WTC11 (cell line): ENCODE measurements around the gene TEX9. TPM values are rescaled to one million over a fixed set of nuclear protein-coding genes. Genes with fewer than 3 reads are reported as not detected.
"Not testable (repeated sequence)": the region's sequence is repeated elsewhere in the genome, so short reads cannot be mapped to it uniquely, and the experiment has no call there.

Experiments
- ATAC-seq: fragments of 200-7000 bp; cut with Tn5 transposase; 2 replicates; pipeline ENCODE4 v1.10.0; 2021; ENCODE audit warnings: mild to moderate bottlenecking, moderate library complexity
- CTCF ChIA-PET: fragments of 300-600 bp; sonication (Branson Sonifier 250); formaldehyde crosslinking; loops from one replicate; lab custom pipeline; 2021; ENCODE audit warnings: antibody characterized with exemption; lab: Charles Lee
- POLR2A ChIA-PET: fragments of 350-600 bp; sonication (Branson Sonifier 250); formaldehyde crosslinking; loops from one replicate; lab custom pipeline; 2021; ENCODE audit warnings: antibody characterized with exemption; lab: Charles Lee
- DNase-seq: peaks from one replicate; pipeline ENCODE4 v3.0.0; 2021; ENCODE audit warnings: low spot score
- H3K27ac Mint-ChIP-seq: 2 replicates; pipeline ENCODE4 v1.8.0; 2021; ENCODE audit warnings: mixed read lengths
- H3K27me3 Mint-ChIP-seq: 2 replicates; pipeline ENCODE4 v1.8.0; 2021; ENCODE audit warnings: low read depth, mild to moderate bottlenecking, moderate library complexity, mixed read lengths
- H3K36me3 Mint-ChIP-seq: 2 replicates; pipeline ENCODE4 v1.8.0; 2021; ENCODE audit warnings: mixed read lengths
- H3K4me1 Mint-ChIP-seq: 2 replicates; pipeline ENCODE4 v1.8.0; 2022; ENCODE audit warnings: mixed read lengths
- H3K4me3 Mint-ChIP-seq: 2 replicates; pipeline ENCODE4 v1.8.0; 2021; ENCODE audit warnings: mild to moderate bottlenecking, moderate library complexity, mixed read lengths
- H3K9me3 Mint-ChIP-seq: 2 replicates; pipeline ENCODE4 v1.8.0; 2021; ENCODE audit warnings: mixed read lengths
- ATF1 ChIP-seq: sonication (generic); formaldehyde crosslinking; IDR thresholded peaks from 2 replicates; pipeline ENCODE4 v1.8.1; 2023; ENCODE audit warnings: mild to moderate bottlenecking, moderate library complexity, missing genetic modification reagents
- CBFB ChIP-seq: sonication (generic); formaldehyde crosslinking; IDR thresholded peaks from 2 replicates; pipeline ENCODE4 v1.8.1; 2022; ENCODE audit warnings: mild to moderate bottlenecking, low read depth, missing genetic modification reagents
- CREB1 ChIP-seq: sonication (generic); formaldehyde crosslinking; IDR thresholded peaks from 2 replicates; pipeline ENCODE4 v1.8.0; 2023; ENCODE audit warnings: mild to moderate bottlenecking, missing genetic modification reagents
- FOXJ3 ChIP-seq: sonication (generic); formaldehyde crosslinking; IDR thresholded peaks from 2 replicates; pipeline ENCODE4 v1.9.0; 2021; ENCODE audit warnings: missing genetic modification reagents, mild to moderate bottlenecking, borderline replicate concordance
- FOXK1 ChIP-seq: sonication (generic); formaldehyde crosslinking; IDR thresholded peaks from 2 replicates; pipeline ENCODE4 v1.8.0; 2022; ENCODE audit warnings: mild to moderate bottlenecking, moderate library complexity, missing genetic modification reagents
- HMGA2 ChIP-seq: fragments of 250-450 bp; sonication (Bioruptor Pico); IDR thresholded peaks from 2 replicates; pipeline ENCODE4 v1.4.0; 2021; ENCODE audit warnings: mild to moderate bottlenecking, moderate library complexity
- IRF2 ChIP-seq: sonication (generic); formaldehyde crosslinking; IDR thresholded peaks from 2 replicates; pipeline ENCODE4 v1.8.0; 2022; ENCODE audit warnings: low read depth, missing genetic modification reagents, borderline replicate concordance
- SMAD3 ChIP-seq: sonication (generic); formaldehyde crosslinking; IDR thresholded peaks from 2 replicates; pipeline ENCODE4 v1.8.0; 2022; ENCODE audit warnings: missing genetic modification reagents, mild to moderate bottlenecking, borderline replicate concordance
- SMAD4 ChIP-seq: sonication (generic); formaldehyde crosslinking; IDR thresholded peaks from 2 replicates; pipeline ENCODE4 v1.8.0; 2022; ENCODE audit warnings: mild to moderate bottlenecking, missing genetic modification reagents
- SOX15 ChIP-seq: fragments of 250-450 bp; sonication (Bioruptor Pico); IDR thresholded peaks from 2 replicates; pipeline ENCODE4 v1.9.0; 2021; ENCODE audit warnings: mild to moderate bottlenecking
- TEAD4 ChIP-seq: sonication (generic); formaldehyde crosslinking; IDR thresholded peaks from 2 replicates; pipeline ENCODE4 v1.8.0; 2022; ENCODE audit warnings: mild to moderate bottlenecking, missing genetic modification reagents
- ZBTB21 ChIP-seq: sonication (generic); formaldehyde crosslinking; IDR thresholded peaks from 2 replicates; pipeline ENCODE4 v1.8.1; 2023; ENCODE audit warnings: mild to moderate bottlenecking, missing genetic modification reagents, borderline replicate concordance
- ZNF416 ChIP-seq: fragments of 250-450 bp; sonication (Bioruptor Pico); IDR thresholded peaks from 2 replicates; pipeline ENCODE4 v1.9.0; 2021; ENCODE audit warnings: mild to moderate bottlenecking, inconsistent platforms
- total RNA-seq: library from RNA; stranded (reverse); gene quantifications from 3 replicates; pipeline ENCODE4 v1.2.3, GENCODE V29; 2021
- TF ChIP-seq, protein P1 (sequence below): sonication (generic); formaldehyde crosslinking; IDR thresholded peaks from 2 replicates; pipeline ENCODE4 v1.8.0; 2023; ENCODE audit warnings: missing genetic modification reagents, mild to moderate bottlenecking, borderline replicate concordance
- TF ChIP-seq, protein P2 (sequence below): fragments of 250-450 bp; sonication (Bioruptor Pico); IDR thresholded peaks from 2 replicates; pipeline ENCODE4 v1.9.0; 2021; ENCODE audit warnings: moderate library complexity, mild to moderate bottlenecking, inconsistent platforms, borderline replicate concordance
- TF ChIP-seq, protein P3 (sequence below): sonication (generic); formaldehyde crosslinking; IDR thresholded peaks from 2 replicates; pipeline ENCODE4 v1.8.0; 2022; ENCODE audit warnings: missing genetic modification reagents
- TF ChIP-seq, protein P4 (sequence below): sonication (generic); formaldehyde crosslinking; IDR thresholded peaks from 2 replicates; pipeline ENCODE4 v1.8.0; 2022; ENCODE audit warnings: mild to moderate bottlenecking, missing genetic modification reagents

The TEX9 gene
- total RNA-seq, 1 experiment from 2014 or later, result 12.2 TPM

DNA sequence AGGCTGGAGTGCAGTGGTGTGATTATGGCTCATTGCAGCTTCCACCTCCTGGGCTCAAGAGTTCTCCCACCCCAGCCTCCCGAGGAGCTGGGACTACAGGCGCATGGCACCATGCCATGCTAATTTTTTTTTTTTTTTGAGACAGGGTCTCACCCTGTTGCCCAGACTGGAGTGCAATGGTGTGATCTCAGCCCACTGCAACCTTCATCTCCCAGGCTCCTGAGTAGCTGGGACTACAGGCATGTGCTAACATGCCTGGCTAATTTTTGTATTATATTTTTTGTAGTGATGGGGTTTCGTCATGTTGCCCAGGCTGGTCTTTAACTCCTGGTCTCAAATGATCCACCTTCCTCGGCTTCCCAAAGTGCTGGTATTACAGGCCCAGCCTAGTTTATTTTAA is 4.0 kb downstream of the TEX9 start (continued):
- TF ChIP-seq, protein P1, sequence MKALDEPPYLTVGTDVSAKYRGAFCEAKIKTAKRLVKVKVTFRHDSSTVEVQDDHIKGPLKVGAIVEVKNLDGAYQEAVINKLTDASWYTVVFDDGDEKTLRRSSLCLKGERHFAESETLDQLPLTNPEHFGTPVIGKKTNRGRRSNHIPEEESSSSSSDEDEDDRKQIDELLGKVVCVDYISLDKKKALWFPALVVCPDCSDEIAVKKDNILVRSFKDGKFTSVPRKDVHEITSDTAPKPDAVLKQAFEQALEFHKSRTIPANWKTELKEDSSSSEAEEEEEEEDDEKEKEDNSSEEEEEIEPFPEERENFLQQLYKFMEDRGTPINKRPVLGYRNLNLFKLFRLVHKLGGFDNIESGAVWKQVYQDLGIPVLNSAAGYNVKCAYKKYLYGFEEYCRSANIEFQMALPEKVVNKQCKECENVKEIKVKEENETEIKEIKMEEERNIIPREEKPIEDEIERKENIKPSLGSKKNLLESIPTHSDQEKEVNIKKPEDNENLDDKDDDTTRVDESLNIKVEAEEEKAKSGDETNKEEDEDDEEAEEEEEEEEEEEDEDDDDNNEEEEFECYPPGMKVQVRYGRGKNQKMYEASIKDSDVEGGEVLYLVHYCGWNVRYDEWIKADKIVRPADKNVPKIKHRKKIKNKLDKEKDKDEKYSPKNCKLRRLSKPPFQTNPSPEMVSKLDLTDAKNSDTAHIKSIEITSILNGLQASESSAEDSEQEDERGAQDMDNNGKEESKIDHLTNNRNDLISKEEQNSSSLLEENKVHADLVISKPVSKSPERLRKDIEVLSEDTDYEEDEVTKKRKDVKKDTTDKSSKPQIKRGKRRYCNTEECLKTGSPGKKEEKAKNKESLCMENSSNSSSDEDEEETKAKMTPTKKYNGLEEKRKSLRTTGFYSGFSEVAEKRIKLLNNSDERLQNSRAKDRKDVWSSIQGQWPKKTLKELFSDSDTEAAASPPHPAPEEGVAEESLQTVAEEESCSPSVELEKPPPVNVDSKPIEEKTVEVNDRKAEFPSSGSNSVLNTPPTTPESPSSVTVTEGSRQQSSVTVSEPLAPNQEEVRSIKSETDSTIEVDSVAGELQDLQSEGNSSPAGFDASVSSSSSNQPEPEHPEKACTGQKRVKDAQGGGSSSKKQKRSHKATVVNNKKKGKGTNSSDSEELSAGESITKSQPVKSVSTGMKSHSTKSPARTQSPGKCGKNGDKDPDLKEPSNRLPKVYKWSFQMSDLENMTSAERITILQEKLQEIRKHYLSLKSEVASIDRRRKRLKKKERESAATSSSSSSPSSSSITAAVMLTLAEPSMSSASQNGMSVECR, result no peak

DNA sequence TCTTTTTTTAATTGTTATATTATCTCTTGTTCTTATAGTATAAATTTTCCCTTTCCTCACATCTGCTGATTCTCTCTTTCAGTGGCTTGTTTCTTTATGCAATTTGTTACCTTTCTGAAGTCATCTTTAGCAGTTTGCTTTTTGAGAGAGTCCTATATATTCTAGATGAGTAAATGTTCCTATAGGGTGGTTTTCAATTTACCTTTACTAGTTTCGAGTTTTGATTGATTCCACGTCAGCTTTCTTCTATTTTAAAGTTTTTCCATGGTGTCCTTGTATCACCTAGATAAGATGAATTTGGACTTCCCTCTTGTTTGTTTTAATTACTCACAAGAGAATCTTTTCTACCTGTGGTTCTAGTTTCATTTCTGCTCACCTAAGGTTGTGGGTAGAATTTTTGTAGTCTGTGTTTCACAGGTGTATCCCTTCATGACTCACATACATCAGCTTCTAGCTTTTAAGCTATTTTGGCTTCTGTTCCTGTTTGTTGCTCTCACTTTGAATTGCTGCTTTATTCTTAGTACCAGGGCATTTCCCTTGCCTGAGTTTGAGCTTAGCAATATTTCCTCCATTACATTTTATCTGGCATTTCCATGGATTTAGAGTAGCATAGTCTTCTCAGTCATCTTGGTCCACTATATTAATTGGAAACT is 6.4 kb downstream of the TEX9 start:
- H3K4me1 Mint-ChIP-seq, result peaks cover 16% of the 10 kb centered on the region
- peak overlapping the region; percentile 31; the same call in 1 of the 2 replicates for H3K27ac Mint-ChIP-seq
- peaks cover 6% of the 10 kb centered on the region for H3K9me3 Mint-ChIP-seq
- TF ChIP-seq, protein P2, sequence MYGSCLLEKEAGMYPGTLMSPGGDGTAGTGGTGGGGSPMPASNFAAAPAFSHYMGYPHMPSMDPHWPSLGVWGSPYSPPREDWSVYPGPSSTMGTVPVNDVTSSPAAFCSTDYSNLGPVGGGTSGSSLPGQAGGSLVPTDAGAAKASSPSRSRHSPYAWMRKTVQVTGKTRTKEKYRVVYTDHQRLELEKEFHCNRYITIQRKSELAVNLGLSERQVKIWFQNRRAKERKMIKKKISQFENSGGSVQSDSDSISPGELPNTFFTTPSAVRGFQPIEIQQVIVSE (CRISPR knock-in tag), result no peak
- TF ChIP-seq FOXK1 (no peak), CREB1 (no peak), ZNF416 (CRISPR knock-in tag) (no peak), SOX15 (CRISPR knock-in tag) (no peak), SMAD3 (CRISPR knock-in tag) (no peak)
- H3K27me3 Mint-ChIP-seq, result no peaks in the 10 kb centered on the region
- DNase-seq (no peak), ATAC-seq (no peak)
- CTCF ChIA-PET, result interaction anchor here (1.4 kb wide), 1 partner anchor 126 kb away, joined by 5 read pairs; no protein-coding TSS in a partner anchor
- peaks cover 6% of the 10 kb centered on the region for H3K36me3 Mint-ChIP-seq
- POLR2A ChIA-PET, result no interaction called here
- H3K4me3 Mint-ChIP-seq, result no peak overlapping the region

DNA sequence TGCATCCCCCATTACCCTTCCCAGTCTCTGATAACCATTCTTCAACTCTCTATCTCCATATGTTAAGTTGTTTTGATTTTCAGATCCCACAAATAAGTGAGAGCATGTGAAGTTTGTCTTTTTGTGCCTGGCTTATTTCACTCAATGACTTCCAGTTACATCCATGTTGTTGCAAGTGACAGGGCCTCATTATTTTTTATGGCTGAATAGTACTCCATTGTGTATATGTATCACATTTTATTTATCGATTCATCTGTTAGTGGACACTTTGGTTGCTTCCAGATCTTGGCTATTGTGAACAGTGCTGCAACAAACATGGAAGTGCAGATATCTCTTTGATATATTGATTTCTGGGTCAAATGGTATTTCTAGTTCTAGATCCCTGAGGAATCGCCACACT is 9.5 kb downstream of the TEX9 start:
- POLR2A ChIA-PET, H3K27me3 Mint-ChIP-seq, H3K27ac Mint-ChIP-seq, ATAC-seq, CTCF ChIA-PET, DNase-seq, H3K4me3 Mint-ChIP-seq: not testable (repeated sequence)
- Mint-ChIP-seq H3K36me3 (peaks cover 17% of the 10 kb centered on the region), H3K4me1 (peaks cover 14% of the 10 kb centered on the region), H3K9me3 (peaks cover 31% of the 10 kb centered on the region)

DNA sequence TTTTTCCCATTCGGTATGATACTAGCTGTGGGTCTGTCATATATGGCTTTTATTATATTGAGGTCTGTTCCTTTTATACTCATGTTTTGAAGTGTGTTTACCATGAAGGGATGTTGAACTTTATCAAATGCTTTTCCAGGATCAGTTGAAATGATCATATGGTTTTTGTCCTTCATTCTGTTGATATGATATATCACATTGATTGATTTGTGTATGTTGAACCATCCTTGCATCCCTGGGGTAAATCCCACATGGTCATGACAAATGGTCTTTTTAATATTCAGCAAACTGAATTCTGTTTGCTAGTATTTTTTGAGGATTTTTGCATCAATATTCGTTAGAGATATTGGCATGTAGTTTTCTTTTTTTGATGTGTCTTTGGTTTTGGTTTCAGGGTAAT is 12.6 kb downstream of the TEX9 start:
- POLR2A ChIA-PET, DNase-seq, H3K4me1 Mint-ChIP-seq, H3K27me3 Mint-ChIP-seq, H3K27ac Mint-ChIP-seq, H3K4me3 Mint-ChIP-seq, CTCF ChIA-PET, ATAC-seq: not testable (repeated sequence)
- peaks cover 39% of the 10 kb centered on the region for H3K9me3 Mint-ChIP-seq
- peaks cover 24% of the 10 kb centered on the region for H3K36me3 Mint-ChIP-seq

DNA sequence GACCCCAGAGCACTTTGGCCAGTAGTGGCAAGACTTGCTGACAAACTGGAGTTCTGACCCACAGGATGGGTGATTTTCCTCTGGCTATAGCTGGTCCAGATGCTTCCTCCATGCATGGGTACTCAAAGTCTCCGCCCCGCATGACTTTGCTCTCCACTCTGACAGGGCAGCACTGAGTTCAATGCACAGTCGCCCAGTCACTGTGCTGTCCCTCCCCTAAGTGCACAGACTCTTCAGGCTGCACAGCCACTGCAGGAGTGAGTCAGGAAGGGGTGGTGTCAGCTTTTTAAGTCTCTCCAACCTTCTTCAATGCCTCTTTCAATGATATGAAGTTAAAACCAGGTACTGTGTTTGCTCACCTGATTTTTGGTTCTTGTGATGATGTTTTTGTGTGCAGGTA is 17.8 kb downstream of the TEX9 start:
- Mint-ChIP-seq H3K4me3 (no peak overlapping the region), H3K27me3 (no peaks in the 10 kb centered on the region), H3K4me1 (no peaks in the 10 kb centered on the region), H3K27ac (no peak overlapping the region), H3K36me3 (peaks cover 26% of the 10 kb centered on the region), H3K9me3 (peaks cover 35% of the 10 kb centered on the region)
- peak; percentile 30; the same call in 1 of the 2 replicates for ATAC-seq
- ChIA-PET POLR2A (no interaction called here), CTCF (no interaction called here)
- DNase-seq, result no peak
- TF ChIP-seq FOXJ3 (CRISPR knock-in tag), result no peak
- TF ChIP-seq ZBTB21, result no peak
- TF ChIP-seq, protein P3, sequence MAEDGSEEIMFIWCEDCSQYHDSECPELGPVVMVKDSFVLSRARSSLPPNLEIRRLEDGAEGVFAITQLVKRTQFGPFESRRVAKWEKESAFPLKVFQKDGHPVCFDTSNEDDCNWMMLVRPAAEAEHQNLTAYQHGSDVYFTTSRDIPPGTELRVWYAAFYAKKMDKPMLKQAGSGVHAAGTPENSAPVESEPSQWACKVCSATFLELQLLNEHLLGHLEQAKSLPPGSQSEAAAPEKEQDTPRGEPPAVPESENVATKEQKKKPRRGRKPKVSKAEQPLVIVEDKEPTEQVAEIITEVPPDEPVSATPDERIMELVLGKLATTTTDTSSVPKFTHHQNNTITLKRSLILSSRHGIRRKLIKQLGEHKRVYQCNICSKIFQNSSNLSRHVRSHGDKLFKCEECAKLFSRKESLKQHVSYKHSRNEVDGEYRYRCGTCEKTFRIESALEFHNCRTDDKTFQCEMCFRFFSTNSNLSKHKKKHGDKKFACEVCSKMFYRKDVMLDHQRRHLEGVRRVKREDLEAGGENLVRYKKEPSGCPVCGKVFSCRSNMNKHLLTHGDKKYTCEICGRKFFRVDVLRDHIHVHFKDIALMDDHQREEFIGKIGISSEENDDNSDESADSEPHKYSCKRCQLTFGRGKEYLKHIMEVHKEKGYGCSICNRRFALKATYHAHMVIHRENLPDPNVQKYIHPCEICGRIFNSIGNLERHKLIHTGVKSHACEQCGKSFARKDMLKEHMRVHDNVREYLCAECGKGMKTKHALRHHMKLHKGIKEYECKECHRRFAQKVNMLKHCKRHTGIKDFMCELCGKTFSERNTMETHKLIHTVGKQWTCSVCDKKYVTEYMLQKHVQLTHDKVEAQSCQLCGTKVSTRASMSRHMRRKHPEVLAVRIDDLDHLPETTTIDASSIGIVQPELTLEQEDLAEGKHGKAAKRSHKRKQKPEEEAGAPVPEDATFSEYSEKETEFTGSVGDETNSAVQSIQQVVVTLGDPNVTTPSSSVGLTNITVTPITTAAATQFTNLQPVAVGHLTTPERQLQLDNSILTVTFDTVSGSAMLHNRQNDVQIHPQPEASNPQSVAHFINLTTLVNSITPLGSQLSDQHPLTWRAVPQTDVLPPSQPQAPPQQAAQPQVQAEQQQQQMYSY (CRISPR knock-in tag), result no peak
- no peak for TF ChIP-seq SMAD4 (CRISPR knock-in tag)
- no peak for TF ChIP-seq TEAD4 (CRISPR knock-in tag)
- no peak for TF ChIP-seq HMGA2
- no peak for TF ChIP-seq IRF2
- no peak for TF ChIP-seq CBFB (CRISPR knock-in tag)
- no peak for TF ChIP-seq ATF1 (CRISPR knock-in tag)
- TF ChIP-seq, protein P4, sequence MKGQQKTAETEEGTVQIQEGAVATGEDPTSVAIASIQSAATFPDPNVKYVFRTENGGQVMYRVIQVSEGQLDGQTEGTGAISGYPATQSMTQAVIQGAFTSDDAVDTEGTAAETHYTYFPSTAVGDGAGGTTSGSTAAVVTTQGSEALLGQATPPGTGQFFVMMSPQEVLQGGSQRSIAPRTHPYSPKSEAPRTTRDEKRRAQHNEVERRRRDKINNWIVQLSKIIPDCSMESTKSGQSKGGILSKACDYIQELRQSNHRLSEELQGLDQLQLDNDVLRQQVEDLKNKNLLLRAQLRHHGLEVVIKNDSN, result no peak
